Activated CD4-positive, alpha-beta T cell treated with anti-CD3 and anti-CD28 coated beads for 36 hours (primary cell): ENCODE data around the gene PRR12. TPM values are rescaled to one million over a fixed set of nuclear protein-coding genes. Genes with fewer than 3 reads are reported as not detected.

Experiments used
- ATAC-seq: fragments of 200-7000 bp; cut with Tn5 transposase; one replicate; pipeline ENCODE4 v1.10.0; 2021; ENCODE audit warnings: mild to moderate bottlenecking, moderate library complexity
- CTCF ChIA-PET: fragments of 350-600 bp; sonication (Branson Sonifier 250); formaldehyde crosslinking; loops from one replicate; lab custom pipeline; 2021; ENCODE audit warnings: antibody characterized with exemption; lab: Charles Lee
- POLR2A ChIA-PET: fragments of 350-600 bp; sonication (Branson Sonifier 250); formaldehyde crosslinking; loops from one replicate; lab custom pipeline; 2021; ENCODE audit warnings: antibody characterized with exemption, inconsistent platforms; lab: Charles Lee
- DNase-seq: peaks from one replicate; pipeline ENCODE4 v3.0.0-alpha.2; 2020
- H3K27ac Mint-ChIP-seq: one replicate; pipeline ENCODE4 v1.8.0; 2021; ENCODE audit warnings: mixed read lengths
- H3K27me3 Mint-ChIP-seq: one replicate; pipeline ENCODE4 v1.8.0; 2021; ENCODE audit warnings: mixed read lengths
- H3K36me3 Mint-ChIP-seq: one replicate; pipeline ENCODE4 v1.8.0; 2021; ENCODE audit warnings: low read depth, mixed read lengths
- H3K4me1 Mint-ChIP-seq: one replicate; pipeline ENCODE4 v1.8.0; 2021; ENCODE audit warnings: mixed read lengths
- H3K4me3 Mint-ChIP-seq: one replicate; pipeline ENCODE4 v1.8.0; 2021; ENCODE audit warnings: mild to moderate bottlenecking, moderate library complexity, mixed read lengths
- H3K9me3 Mint-ChIP-seq: one replicate; pipeline ENCODE4 v1.8.0; 2021; ENCODE audit warnings: low read depth, mixed read lengths
- intact Hi-C, 2 experiments: fragments of 100-400 bp; cut with DNase I in 1 of 2; cut with micrococcal nuclease in 1 of 2; formaldehyde crosslinking; loops; one replicate each; pipeline versions ENCODE4 v1.14.2 to v1.15.1; 2022 to 2024; cut with DNase I, micrococcal nuclease
- total RNA-seq, 2 experiments: library from RNA; stranded (reverse); gene quantifications; one replicate each; pipeline ENCODE4 v1.2.3, GENCODE V29; 2021

PRR12 gene
- total RNA-seq, 2 experiments from 2014 or later, result 21.0 to 22.7 TPM

DNA sequence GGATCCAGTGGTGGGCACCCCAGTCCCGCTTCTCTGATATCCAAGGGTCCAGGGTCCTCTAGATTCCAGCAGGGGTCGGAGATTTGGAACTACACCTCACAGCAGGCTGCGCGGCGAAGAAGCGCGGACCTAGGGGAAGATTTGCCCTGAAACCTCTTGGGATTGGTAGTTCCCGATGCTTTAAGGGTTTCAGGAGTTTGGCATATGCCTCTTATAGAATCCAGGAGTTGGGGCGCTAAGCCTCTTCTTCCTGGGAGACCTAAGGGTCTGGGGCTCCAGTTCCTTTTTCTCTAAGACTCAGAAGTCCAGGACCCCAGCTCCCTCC is 75.1 kb downstream of the PRR12 start:
- ATAC-seq, result no peak
- intact Hi-C loops, result loop anchor here in 1 of 2 experiments (10.0 kb wide), 1 partner anchor 1341 kb away; the partner anchor contains the start of gene EMP3

GRCh38 chr19:49667473-49667872 is 76.5 kb downstream of the PRR12 start:
- POLR2A ChIA-PET, result interaction anchor here (1.5 kb wide), 1 partner anchor 9 kb away, joined by 4 read pairs; no protein-coding TSS in a partner anchor
- intact Hi-C loops, result loop anchor here in 1 of 2 experiments (10.0 kb wide), 1 partner anchor 1343 kb away; the partner anchor contains the start of gene EMP3
- CTCF ChIA-PET, result interaction anchor here (0.7 kb wide), 1 partner anchor 24 kb away, joined by 3 read pairs; no protein-coding TSS in a partner anchor
- ATAC-seq (no peak), DNase-seq (no peak)
- Mint-ChIP-seq H3K27ac (peak overlapping the region; percentile 13), H3K4me1 (peaks cover 35% of the 10 kb centered on the region), H3K27me3 (no peaks in the 10 kb centered on the region), H3K36me3 (peaks cover 30% of the 10 kb centered on the region), H3K9me3 (no peaks in the 10 kb centered on the region), H3K4me3 (peak overlapping the region; percentile 96)

More for the DNA sequence above, 75.1 kb downstream of the PRR12 start:
- Mint-ChIP-seq H3K27me3 (no peaks in the 10 kb centered on the region), H3K27ac (peak overlapping the region; percentile 92), H3K36me3 (peaks cover 30% of the 10 kb centered on the region), H3K4me1 (peaks cover 29% of the 10 kb centered on the region), H3K9me3 (no peaks in the 10 kb centered on the region), H3K4me3 (peak overlapping the region; percentile 96)
- POLR2A ChIA-PET, result interaction anchor here (1.0 kb wide), 2 partner anchors 10 to 171 kb away, joined by 3 to 6 read pairs; no protein-coding TSS in a partner anchor
- no peak for DNase-seq
- CTCF ChIA-PET, result interaction anchor here (0.8 to 2.7 kb wide), 3 partner anchors 10 to 107 kb away, joined by 3 to 18 read pairs (median 4); partner anchors contain the start of gene PRMT1

- POLR2A ChIA-PET, result no interaction called here
- intact Hi-C loops, result loop anchor here in 1 of 2 experiments (10.0 kb wide), 1 partner anchor 1345 kb away; the partner anchor contains the start of gene EMP3
- CTCF ChIA-PET, result interaction anchor here (1.7 kb wide), 1 partner anchor 26 kb away, joined by 3 read pairs; no protein-coding TSS in a partner anchor
Measured at GRCh38 chr19:49669516-49669915, 78.5 kb downstream of the PRR12 start.

DNA sequence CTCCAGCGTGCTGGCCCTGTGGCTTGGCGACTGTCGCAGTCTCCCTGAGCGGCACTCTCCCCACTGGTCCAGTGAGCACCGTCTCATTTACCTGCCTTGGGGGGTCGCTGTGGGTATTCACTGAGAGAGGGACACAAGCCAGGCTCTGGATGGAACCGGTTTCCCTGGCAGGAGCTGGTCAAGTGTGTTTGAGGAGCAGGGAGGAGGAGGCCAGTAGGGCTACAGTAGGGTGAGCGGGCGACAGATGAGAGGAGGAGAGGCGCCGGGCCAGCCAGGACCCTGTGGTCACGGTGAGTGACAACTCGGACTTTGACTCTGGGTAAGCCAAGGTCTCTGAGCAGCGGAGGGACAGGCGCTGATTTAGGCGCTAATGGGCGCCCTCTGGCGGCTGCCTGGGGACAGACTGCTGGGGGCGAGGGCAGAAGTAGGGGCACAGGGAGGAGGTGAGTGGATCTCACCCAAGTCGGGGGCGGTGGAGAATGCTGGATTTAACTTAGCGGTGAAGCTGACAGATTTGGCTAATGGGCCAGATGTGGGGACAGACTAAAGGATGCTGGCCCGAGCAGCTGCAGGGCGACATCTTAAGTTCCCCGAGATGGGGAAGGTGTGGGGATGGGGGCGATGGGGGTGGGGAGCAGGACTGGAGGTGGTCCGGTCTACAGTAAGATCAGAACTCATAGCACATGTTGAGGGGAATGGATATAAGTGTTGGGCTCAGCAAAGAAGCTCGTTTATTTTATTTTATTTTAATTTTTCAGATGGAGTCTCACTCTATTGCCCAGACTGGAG is 81.3 kb downstream of the PRR12 start:
- H3K36me3 Mint-ChIP-seq, result peaks cover 23% of the 10 kb centered on the region

More at GRCh38 chr19:49669516-49669915, 78.5 kb downstream of the PRR12 start:
- H3K36me3 Mint-ChIP-seq, result peaks cover 28% of the 10 kb centered on the region
- H3K27ac Mint-ChIP-seq, result no peak overlapping the region
- ATAC-seq (no peak), DNase-seq (no peak)
- peaks cover 17% of the 10 kb centered on the region for H3K4me1 Mint-ChIP-seq
- H3K9me3 Mint-ChIP-seq, result no peaks in the 10 kb centered on the region
- no peaks in the 10 kb centered on the region for H3K27me3 Mint-ChIP-seq
- no peak overlapping the region for H3K4me3 Mint-ChIP-seq

More for the DNA sequence above, 81.3 kb downstream of the PRR12 start:
- ATAC-seq (no peak), DNase-seq (peak; percentile 87)
- intact Hi-C loops, result loop anchor here in 1 of 2 experiments (1.0 to 10.0 kb wide), 2 partner anchors 166 to 798 kb away; partner anchors contain the start of gene PPP1R15A
- ChIA-PET CTCF (interaction anchor here (0.8 to 7.0 kb wide), 9 partner anchors 8 to 193 kb away, joined by 3 to 62 read pairs (median 3); partner anchors contain the start of genes AP2A1, RRAS and SCAF1), POLR2A (interaction anchor here (1.1 kb wide), 1 partner anchor 32 kb away, joined by 5 read pairs; the partner anchor contains the start of gene RRAS)
- H3K27ac Mint-ChIP-seq, result no peak overlapping the region
- no peaks in the 10 kb centered on the region for H3K9me3 Mint-ChIP-seq
- H3K27me3 Mint-ChIP-seq, result no peaks in the 10 kb centered on the region
- no peak overlapping the region for H3K4me3 Mint-ChIP-seq
- peaks cover 15% of the 10 kb centered on the region for H3K4me1 Mint-ChIP-seq

Other genes with a start within 250 kb of the PRR12 start
- gene TEAD2, start 228.8 kb upstream of the PRR12 start, total RNA-seq, result not detected
- not detected for gene DKKL1, start 227.3 kb upstream of the PRR12 start, total RNA-seq
- 1 to 10 TPM in 1 of 2 experiments, under 1 TPM in 1; 0.96 to 1.2 TPM for gene KASH5, start 202.9 kb upstream of the PRR12 start, total RNA-seq
- not detected for gene PTH2, start 167.7 kb upstream of the PRR12 start, total RNA-seq
- gene GFY, start 165.8 kb upstream of the PRR12 start, total RNA-seq, result not detected
- under 1 TPM; 0.07 to 0.14 TPM for gene SLC17A7, start 149.7 kb upstream of the PRR12 start, total RNA-seq
- gene PIH1D1, start 139.4 kb upstream of the PRR12 start, total RNA-seq, result 100 to 1,000 TPM; 117 to 138 TPM
- gene ALDH16A1, start 138.0 kb upstream of the PRR12 start, total RNA-seq, result 10 to 100 TPM; 26.8 to 33.3 TPM
- 10 to 100 TPM; 38.6 to 43.2 TPM for gene FLT3LG, start 117.0 kb upstream of the PRR12 start, total RNA-seq
- gene RPL13A, start 103.6 kb upstream of the PRR12 start, total RNA-seq, result 1,000 to 10,000 TPM; 3,861 to 3,967 TPM
- 1,000 to 10,000 TPM; 2,778 to 3,370 TPM for gene RPS11, start 94.7 kb upstream of the PRR12 start, total RNA-seq
- gene FCGRT, start 78.5 kb upstream of the PRR12 start, total RNA-seq, result 10 to 100 TPM; 16.3 to 18.1 TPM
- gene RCN3, start 63.2 kb upstream of the PRR12 start, total RNA-seq, result 10 to 100 TPM; 10.9 to 13.5 TPM
- gene NOSIP, start 10.6 kb upstream of the PRR12 start, total RNA-seq, result 10 to 100 TPM; 71.4 to 73.1 TPM
- gene PRRG2, start 9.9 kb upstream of the PRR12 start, total RNA-seq, result 1 to 10 TPM in 1 of 2 experiments, under 1 TPM in 1; 0.81 to 1.6 TPM
- 10 to 100 TPM in 1 of 2 experiments, 1 to 10 TPM in 1; 9.7 to 11.7 TPM for gene RRAS, start 49.0 kb downstream of the PRR12 start, total RNA-seq
- gene SCAF1, start 51.0 kb downstream of the PRR12 start, total RNA-seq, result 10 to 100 TPM; 43.3 to 64.0 TPM
- 100 to 1,000 TPM; 123 to 125 TPM for gene IRF3, start 74.7 kb downstream of the PRR12 start, total RNA-seq
- gene BCL2L12, start 74.8 kb downstream of the PRR12 start, total RNA-seq, result 10 to 100 TPM; 79.6 to 93.8 TPM
- gene PRMT1, start 86.1 kb downstream of the PRR12 start, total RNA-seq, result 100 to 1,000 TPM; 384 to 448 TPM
- 1 to 10 TPM; 4.1 to 4.4 TPM for gene ADM5, start 98.4 kb downstream of the PRR12 start, total RNA-seq
- 1 to 10 TPM; 1.1 to 1.6 TPM for gene CPT1C, start 99.9 kb downstream of the PRR12 start, total RNA-seq
- 1 to 10 TPM; 1.9 to 2.1 TPM for gene TSKS, start 172.1 kb downstream of the PRR12 start, total RNA-seq
- gene AP2A1, start 175.8 kb downstream of the PRR12 start, total RNA-seq, result 100 to 1,000 TPM in 1 of 2 experiments, 10 to 100 TPM in 1; 79.4 to 102 TPM
- gene FUZ, start 222.1 kb downstream of the PRR12 start, total RNA-seq, result 10 to 100 TPM; 15.6 to 18.8 TPM
- gene MED25, start 227.1 kb downstream of the PRR12 start, total RNA-seq, result 10 to 100 TPM; 39.6 to 49.9 TPM